IPS-18c (cell line): ENCODE measurements around the gene CDH7.

Experiments
- H3K4me3 ChIP-seq: 2 replicates; pipeline ENCODE4 v1.7.0; 2013; ENCODE audit warnings: low read depth, mild to moderate bottlenecking, low read length, moderate library complexity; ENCODE audit not compliant: insufficient read depth
- H3K9me3 ChIP-seq: one replicate; pipeline ENCODE4 v1.6.1; 2013; ENCODE audit warnings: mild to moderate bottlenecking, low read length, moderate library complexity; ENCODE audit not compliant: control insufficient read depth, insufficient read depth

The CDH7 gene

DNA sequence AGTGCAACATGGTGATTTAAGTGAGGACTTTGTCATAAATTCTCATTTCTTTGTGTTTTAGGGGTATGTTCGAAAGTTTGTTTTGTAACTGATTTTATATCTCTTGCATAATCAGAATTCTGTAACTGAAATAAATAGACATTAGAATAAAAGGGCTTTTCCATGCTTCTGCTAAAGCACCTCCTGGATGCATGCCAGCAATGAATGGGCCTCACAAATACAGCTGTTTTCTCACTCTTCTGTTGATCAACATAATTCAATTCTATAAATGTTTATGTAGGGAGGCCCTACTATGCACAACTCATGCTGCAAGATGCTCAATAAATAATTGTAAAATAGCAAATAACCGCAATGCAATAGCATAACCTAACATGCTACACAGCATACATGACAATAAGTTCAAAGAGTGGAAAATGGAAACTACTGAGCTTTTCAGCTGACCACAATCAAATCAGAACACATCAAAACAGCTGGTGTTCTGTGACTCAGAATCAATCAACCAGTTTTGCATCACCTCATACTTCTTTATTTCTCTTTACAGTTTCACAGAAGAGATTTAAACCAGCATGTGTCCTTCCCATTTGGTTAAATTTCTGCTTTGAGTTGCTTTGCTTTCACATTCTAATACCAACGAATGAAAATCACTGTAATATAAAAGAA is 11.0 kb downstream of the CDH7 start:
- Histone ChIP-seq H3K9me3 (no peaks in the 10 kb centered on the region), H3K4me3 (no peak overlapping the region)

DNA sequence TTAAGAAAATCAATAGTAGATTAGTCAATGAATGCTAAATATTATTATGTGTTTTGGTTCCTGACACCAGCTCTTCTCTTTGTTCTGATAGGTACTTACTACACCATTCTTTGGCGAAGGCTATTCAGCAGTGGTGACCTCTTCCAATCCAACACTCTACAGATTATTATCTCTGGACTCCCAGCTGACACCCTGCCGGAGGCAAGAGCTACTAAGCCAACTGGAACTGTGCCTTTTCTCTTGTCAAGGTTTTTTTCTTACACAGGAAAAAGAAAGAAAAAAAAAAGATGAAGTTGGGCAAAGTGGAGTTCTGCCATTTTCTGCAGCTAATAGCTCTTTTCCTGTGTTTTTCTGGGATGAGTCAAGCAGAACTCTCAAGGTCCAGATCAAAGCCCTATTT is 11.7 kb downstream of the CDH7 start:
- no peak overlapping the region for H3K4me3 ChIP-seq
- no peaks in the 10 kb centered on the region for H3K9me3 ChIP-seq

DNA sequence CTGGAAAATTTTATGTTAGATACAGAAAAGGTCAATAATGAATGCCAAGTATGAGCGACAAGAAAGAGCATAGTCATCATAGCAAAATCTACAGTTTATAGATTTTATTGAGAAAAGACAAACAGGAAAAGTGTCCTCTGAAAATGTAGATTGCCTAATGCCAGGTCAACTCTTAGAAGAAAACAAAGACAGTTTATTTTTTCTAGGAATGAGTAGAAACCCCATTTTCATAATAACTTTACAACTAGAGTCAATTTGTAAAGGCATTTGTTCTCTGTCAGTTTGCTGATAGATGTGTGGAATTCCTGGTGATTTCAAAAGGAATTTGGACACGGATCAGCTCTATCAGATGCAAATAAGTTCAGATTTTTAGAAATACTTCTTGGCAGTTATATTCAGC is 16.6 kb downstream of the CDH7 start:
- no peak overlapping the region for H3K4me3 ChIP-seq
- no peaks in the 10 kb centered on the region for H3K9me3 ChIP-seq

DNA sequence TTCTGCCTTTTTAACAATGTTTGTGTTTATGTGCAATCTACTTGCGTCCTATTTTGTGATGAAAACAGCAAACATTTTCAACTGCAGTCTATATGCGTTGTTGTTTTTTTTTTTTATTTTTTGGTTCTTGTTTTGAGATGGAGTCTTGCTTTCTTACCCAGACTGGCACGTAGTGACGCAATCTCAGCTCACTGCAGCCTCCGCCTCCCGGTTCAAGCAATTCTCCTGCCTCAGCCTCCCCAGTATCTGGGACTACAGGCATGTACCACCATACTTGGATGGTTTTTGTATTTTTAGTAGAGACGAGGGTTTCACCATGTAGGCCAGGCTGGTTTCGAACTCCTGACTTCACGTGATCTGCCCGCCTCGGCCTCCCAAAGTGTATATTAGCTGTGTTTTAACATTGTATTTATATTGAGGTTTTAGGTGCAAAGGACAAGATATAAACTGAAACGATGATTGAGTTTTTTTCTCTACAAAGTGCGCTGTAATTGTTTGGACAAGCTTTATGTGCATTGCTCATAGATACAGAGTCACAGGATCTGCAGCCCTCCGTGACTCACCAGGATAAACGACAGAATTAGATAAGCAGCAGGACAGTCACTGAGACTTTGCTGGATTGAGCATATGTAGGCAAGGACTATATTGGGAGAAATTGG is 17.4 kb downstream of the CDH7 start:
- no peaks in the 10 kb centered on the region for H3K9me3 ChIP-seq
- no peak overlapping the region for H3K4me3 ChIP-seq

DNA sequence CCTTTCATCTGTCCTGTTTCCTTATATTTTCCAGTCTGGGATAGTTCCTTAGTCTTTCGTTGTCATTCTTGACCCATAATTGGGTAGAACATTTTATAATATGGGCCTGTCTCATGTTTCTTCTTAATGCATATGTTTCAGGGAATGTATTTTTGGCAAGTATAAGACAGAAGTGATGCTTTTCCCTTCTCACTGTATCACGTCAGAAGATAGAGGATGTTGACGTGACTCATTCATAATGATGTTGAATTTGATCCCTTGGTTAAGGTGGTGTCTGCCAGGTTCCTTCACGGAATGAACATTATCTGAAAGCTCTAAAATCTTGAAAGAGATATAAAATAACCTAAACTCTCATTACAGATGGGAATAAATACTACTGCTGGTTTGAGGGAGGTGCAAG is 18.8 kb downstream of the CDH7 start:
- Histone ChIP-seq H3K4me3 (no peak overlapping the region), H3K9me3 (no peaks in the 10 kb centered on the region)

DNA sequence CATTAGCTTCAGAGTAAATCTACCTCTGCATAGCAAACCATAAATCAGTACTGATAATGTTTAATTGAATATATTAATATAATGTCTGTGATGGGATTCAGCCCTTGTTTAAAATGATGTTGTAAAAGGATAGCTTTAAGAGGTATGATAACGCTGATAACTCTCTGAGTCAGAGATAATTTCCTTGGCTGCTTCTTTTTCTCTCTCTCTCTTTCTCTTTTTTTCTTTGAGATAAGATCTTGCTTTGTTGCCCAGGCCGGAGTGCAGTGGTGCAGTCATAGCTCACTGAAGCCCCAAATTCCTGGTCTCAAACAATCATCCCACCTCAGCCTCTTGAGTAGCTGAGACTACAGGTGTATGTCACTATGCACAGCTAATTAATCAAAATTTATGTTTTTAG is 35.7 kb downstream of the CDH7 start:
- Histone ChIP-seq H3K9me3 (no peaks in the 10 kb centered on the region), H3K4me3 (no peak overlapping the region)

DNA sequence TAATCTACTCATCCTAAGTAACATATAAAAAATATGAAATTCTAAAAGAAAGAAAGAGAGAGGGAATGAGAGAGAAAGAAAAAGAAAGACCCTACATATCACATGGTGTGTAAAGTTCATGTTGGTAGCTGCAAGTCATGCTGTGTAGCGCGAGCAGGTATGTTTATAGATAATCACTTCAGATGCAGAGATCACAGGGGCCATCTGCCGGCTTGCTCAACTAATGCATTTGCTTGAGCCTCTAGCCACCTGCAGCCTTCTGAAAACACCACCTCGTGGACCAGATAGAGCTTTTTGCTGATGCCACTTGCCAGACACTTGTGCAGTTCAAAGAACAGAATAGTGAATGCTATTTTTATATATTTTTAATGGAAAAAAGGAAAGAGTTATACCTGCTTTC is 37.6 kb downstream of the CDH7 start:
- Histone ChIP-seq H3K4me3 (no peak overlapping the region), H3K9me3 (no peaks in the 10 kb centered on the region)

DNA sequence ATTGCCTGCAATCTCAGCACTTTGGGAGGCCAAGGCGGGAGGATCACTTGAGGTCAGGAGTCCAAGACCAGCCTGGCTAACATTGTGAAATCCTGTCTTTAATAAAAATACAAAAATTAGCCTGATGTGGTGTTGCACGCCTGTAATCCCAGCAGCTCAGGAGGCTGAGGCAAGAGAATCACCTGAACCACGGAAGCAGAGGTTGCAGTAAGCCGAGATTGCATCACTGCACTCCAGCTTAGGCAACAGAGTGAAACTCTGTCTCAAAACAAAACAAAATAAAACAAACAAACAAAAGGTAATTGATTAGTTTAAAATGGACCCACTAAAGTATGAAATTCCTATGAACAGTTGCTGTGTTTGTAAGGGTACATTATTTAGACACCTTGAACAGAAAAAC is 39.8 kb downstream of the CDH7 start:
- no peak overlapping the region for H3K4me3 ChIP-seq
- H3K9me3 ChIP-seq, result peaks cover 2% of the 10 kb centered on the region

DNA sequence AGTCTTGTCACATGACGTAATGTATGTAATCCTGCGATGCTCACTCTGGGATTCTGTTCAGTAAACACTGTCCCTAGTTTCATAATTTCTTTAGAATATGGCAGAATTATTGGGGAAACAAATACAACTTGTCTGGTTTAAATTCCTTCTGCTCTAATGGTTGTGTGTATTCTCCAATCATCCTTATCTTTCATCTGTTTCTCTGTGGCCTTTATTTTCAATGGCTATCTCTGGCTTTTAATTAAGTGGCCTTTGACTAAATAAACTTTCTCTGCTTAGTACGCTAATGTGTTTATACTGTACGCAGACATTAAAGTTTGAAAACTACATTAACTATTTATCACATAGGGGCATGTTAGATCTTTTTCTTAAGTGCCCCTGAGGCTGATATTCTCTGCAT is 40.9 kb downstream of the CDH7 start:
- H3K9me3 ChIP-seq, result peaks cover 2% of the 10 kb centered on the region
- H3K4me3 ChIP-seq, result no peak overlapping the region

DNA sequence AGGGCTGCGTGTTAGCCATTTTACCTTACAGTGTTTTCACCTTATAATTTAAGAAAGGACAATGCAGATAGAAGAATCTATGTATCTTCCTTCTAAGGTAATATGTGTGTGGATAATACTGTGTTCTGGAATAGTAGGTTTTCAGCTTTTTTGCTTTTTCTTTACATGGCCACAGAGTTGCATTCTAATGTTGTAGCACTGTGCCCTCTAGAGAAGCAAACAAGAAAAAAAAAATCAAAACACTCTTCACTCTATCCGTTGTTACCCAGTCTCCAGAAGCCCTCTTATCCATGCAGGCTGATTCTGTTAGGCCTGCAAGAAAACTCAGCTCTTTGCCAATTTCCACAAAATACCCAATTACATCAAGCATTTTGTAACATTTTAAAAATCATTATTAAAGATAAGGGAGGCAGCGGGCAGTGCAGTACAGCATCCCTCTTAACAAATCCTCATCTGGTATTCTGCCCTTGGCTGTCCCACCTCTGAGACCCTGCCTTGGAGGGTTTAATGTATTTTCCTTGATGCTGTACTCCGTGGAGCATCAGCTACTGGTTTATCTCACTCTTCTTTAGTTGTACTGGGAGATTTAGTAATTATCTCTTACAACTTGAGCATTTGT is 41.8 kb downstream of the CDH7 start:
- H3K9me3 ChIP-seq, result peaks cover 2% of the 10 kb centered on the region
- H3K4me3 ChIP-seq, result no peak overlapping the region

DNA sequence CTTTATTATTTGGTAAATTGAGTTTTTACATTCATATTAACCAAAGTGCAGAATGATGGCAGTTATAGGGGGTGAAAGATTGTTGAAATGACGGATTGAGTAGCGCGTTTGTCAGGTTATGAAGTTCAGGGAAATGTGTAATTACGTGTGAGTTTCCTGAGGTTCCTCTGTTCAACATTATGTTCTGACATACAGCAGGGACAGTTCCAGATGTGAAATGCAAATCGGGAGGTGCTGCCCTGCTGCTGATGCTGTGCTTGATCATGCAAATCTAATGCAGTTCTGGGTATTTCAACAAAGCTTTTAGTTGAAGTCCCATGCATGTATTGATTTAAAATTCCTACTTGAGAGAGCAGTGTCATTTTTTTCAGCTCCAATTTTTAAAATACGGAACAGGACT is 57.9 kb downstream of the CDH7 start:
- Histone ChIP-seq H3K9me3 (no peaks in the 10 kb centered on the region), H3K4me3 (no peak overlapping the region)

DNA sequence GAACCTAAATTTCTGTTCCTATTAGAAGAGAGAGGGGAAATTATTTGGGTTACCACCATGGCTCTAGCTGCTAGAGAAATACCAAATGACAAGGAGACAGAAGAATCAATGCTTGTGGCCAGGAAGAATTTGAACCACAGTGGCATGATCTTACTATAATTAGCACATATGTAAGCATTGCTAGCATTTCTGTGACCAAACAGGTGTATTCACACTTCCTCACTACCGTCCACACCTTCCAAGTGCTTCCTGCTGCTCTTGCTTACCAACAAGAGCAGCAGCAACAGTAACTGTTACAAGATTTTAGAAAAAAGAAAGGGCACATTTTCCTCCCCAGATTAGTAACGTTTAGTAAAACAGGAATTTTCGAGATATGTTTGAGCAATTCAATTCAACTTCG is 60.5 kb downstream of the CDH7 start:
- Histone ChIP-seq H3K9me3 (no peaks in the 10 kb centered on the region), H3K4me3 (no peak overlapping the region)

DNA sequence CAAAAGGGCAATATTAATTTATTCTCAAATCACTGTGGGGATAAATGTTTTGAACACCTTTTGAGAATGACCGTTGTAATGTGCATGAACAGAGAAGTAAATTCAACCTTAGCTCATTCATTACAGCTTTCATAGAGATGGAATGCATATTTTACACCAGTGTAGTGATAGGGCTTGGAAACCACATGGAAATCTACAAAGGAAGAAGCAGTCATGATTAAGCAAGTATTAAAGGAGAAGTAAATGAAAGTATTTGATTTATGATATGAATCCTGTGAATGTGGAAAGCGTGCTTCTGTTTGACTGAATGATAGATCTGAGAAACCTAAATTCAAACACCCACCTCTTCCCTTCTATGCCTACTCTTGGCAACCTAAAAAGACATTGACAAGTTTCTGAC is 64.7 kb downstream of the CDH7 start:
- Histone ChIP-seq H3K9me3 (no peaks in the 10 kb centered on the region), H3K4me3 (no peak overlapping the region)

DNA sequence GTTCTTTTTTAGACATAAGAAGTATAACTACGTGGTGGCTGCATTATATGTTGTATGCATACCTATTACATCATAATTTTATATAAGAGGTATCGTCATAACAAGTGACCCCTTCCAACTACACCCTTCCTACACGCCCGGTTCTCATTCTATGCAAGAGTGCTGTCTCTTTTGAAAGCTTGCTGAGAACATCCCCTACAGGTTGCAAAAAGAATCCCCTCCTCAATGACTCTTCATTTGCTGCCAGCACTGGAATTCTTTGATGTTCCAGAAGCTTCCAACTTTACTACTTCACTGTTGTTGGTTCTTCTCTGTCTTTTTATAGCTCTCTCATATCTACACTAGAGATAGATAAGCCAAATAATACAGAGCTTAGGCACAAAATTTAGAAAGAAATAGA is 66.4 kb downstream of the CDH7 start:
- H3K9me3 ChIP-seq, result no peaks in the 10 kb centered on the region
- H3K4me3 ChIP-seq, result no peak overlapping the region

DNA sequence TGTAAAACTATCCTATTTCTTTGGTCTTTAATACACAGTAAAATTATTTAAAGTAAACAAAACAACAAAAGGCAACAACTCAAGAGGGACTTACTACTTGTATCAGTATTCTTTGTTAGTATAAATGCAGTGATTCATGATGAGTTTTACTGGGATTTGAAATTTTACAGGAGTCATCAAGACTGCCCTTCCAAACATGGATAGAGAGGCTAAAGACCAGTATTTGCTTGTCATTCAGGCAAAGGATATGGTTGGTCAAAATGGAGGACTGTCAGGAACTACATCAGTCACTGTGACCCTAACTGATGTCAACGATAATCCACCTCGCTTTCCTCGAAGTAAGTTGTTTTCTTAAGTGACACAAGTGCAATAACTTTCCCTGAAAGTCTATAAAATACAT is 71.1 kb downstream of the CDH7 start:
- H3K4me3 ChIP-seq, result no peak overlapping the region
- no peaks in the 10 kb centered on the region for H3K9me3 ChIP-seq

DNA sequence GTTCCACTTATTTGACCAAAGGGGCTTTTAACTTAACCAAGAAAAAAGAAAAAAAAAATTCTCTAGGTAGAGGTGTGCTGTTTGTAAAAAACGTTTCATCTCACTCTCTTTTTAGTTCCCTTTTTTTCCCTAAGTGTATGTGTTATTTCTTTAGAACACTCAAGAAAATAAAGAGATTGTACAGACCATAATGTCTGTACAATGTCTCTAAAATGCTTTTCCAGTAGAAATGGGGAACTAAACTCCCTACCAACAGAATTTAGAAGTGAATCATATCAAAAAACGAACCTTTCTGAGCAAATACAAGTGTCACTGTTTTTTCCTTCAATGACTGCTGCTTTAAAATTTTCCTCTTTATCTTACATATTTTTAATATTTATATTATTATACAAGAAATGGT is 72.0 kb downstream of the CDH7 start:
- Histone ChIP-seq H3K9me3 (no peaks in the 10 kb centered on the region), H3K4me3 (no peak overlapping the region)

DNA sequence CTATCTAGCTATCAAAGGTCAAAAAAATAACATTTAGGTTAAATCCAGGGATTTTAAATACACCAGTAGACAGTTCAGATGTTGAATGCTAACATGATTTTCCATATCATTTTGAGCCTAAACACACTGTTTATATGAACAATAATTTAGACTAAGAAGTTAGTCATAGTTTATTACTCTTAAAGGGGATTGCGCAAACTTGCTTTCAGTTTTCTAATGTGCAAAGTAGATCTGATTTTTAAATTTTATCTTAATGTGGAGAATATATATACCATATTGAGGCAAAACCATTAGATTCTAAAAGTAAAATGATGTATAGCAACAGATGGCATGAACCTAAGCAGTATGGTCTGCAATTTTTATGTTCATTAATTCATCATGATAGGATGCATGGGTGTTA is 76.6 kb downstream of the CDH7 start:
- H3K4me3 ChIP-seq, result no peak overlapping the region
- no peaks in the 10 kb centered on the region for H3K9me3 ChIP-seq

DNA sequence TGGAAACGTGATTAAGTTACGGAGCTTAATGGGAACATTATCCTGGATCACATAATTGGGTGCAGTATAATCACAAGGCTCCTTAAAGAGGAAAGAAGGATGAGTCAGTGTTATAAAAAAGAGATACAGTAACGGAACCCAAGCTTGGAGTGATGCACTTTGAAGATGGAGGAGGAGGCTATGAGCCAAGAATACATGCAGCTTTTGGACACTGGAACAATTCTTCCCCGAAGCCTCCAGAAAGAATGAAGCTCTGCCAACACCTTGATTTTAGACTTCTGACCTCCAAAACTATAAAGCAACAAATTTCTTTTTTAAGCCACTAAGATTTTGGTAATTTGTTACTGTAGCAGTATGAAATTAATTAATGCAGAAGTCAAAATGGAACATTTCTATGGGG is 85.1 kb downstream of the CDH7 start:
- Histone ChIP-seq H3K9me3 (no peaks in the 10 kb centered on the region), H3K4me3 (no peak overlapping the region)

DNA sequence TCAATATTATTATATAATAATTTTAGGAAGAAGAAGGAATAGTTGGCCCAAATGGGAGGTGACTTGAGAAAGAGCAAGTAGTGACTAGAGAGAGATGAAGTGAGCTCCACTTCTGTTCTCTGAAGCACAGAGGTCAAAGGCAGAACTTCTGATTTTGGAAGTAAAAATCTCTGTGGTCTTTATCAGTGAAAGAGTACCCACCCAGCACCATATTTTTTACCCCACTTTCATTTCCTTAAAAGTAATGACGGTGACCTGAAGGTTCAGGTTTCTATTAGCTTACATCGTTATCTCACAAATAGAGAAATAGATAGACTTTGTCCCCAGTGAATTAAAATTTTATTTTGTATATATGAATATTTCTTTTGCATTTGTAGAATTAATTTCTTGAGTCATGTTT is 95.3 kb downstream of the CDH7 start:
- no peaks in the 10 kb centered on the region for H3K9me3 ChIP-seq
- no peak overlapping the region for H3K4me3 ChIP-seq
